Right atrium auricular region (tissue), 2 donors: ENCODE measurements around the gene PTGER4. TPM values are rescaled to one million over a fixed set of nuclear protein-coding genes. Genes with fewer than 3 reads are reported as not detected.
"Not testable (repeated sequence)": the region's sequence is repeated elsewhere in the genome, so short reads cannot be mapped to it uniquely, and the experiment has no call there.

Experiments used
- DNase-seq: peaks from one replicate; pipeline ENCODE4 v3.0.0-alpha.2; 2019; ENCODE audit warnings: low spot score
- H3K27ac ChIP-seq, 2 donors: fragments of 200-600 bp; sonication (generic); 1 replicate in 1 of 2; 2 replicates in 1 of 2; pipeline ENCODE4 v1.5.1; 2016 to 2019
- H3K27me3 ChIP-seq, 2 donors: fragments of 200-600 bp; sonication (generic); one replicate each; pipeline versions ENCODE4 v1.5.1 to v1.6.0; 2017 to 2019
- H3K36me3 ChIP-seq: fragments of 200-600 bp; sonication (generic); one replicate; pipeline ENCODE4 v1.5.1; 2016
- H3K4me1 ChIP-seq, 2 donors: fragments of 200-600 bp; sonication (generic); one replicate each; pipeline versions ENCODE4 v1.5.1 to v1.6.0; 2017 to 2019
- H3K4me3 ChIP-seq, 2 donors: fragments of 200-600 bp; sonication (generic); 1 replicate in 1 of 2; 2 replicates in 1 of 2; pipeline ENCODE4 v1.5.1; 2017 to 2019; ENCODE audit warnings: mild to moderate bottlenecking in 1 of 2, moderate library complexity in 1 of 2
- H3K9me3 ChIP-seq, 2 donors: fragments of 200-600 bp; sonication (generic); one replicate each; pipeline ENCODE4 v1.5.1; 2019
- CTCF ChIP-seq, 2 donors: fragments of 200-600 bp; sonication (generic); IDR thresholded peaks; one replicate each; pipeline ENCODE4 v1.5.1; 2019; ENCODE audit warnings: antibody characterized with exemption in 2 of 2
- total RNA-seq, 2 donors: library from RNA; depleted of rRNA; stranded (reverse); fragments of >200 nt; gene quantifications; one replicate each; pipeline ENCODE4 v1.1.0, GENCODE V29; 2016

The PTGER4 gene
- total RNA-seq, 2 donors from 2014 or later, result 7.3 to 22.0 TPM

- Histone ChIP-seq H3K9me3 (peaks cover 0 to 21% of the 10 kb centered on the region in 2 donors), H3K36me3 (no peaks in the 10 kb centered on the region), H3K27me3 (no peaks in the 10 kb centered on the region), H3K4me1 (no peaks in the 10 kb centered on the region), H3K27ac (no peak overlapping the region), H3K4me3 (no peak overlapping the region)
- no peak for TF ChIP-seq CTCF (IDR thresholded peaks at IDR 0.05)
- no peak for DNase-seq
These were observed 20.5 kb downstream of the PTGER4 start for GRCh38 chr5:40700116-40700782.

GRCh38 chr5:40702027-40702426, 22.3 kb downstream of the PTGER4 start:
- H3K27ac ChIP-seq, H3K4me3 ChIP-seq, H3K4me1 ChIP-seq, H3K36me3 ChIP-seq, DNase-seq, H3K27me3 ChIP-seq: not testable (repeated sequence)
- peaks cover 0 to 27% of the 10 kb centered on the region in 2 donors for H3K9me3 ChIP-seq

DNA sequence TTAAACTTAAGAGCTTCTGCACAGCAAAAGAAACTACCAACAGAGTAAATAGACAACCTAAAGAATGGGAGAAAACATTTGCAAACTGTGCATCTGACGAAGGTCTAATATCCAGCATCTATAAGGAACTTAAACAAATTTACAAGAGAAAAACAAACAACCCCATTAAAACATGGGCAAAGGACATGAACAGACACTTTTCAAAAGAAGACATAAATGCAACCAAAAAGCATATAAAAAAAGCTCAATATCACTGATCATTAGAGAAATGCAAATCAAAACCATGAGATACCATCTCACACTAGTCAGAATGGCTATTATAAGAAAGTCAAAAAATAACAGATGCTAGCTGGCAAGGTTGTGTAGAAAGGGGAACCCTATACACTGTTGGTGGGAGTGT, 25.8 kb downstream of the PTGER4 start:
- H3K27me3 ChIP-seq, H3K27ac ChIP-seq, H3K4me3 ChIP-seq, H3K4me1 ChIP-seq, H3K36me3 ChIP-seq, DNase-seq: not testable (repeated sequence)
- peaks cover 0 to 27% of the 10 kb centered on the region in 2 donors for H3K9me3 ChIP-seq

- H3K36me3 ChIP-seq, H3K4me3 ChIP-seq, H3K27ac ChIP-seq, H3K27me3 ChIP-seq, H3K9me3 ChIP-seq, H3K4me1 ChIP-seq, DNase-seq: not testable (repeated sequence)
These were observed 30.9 kb downstream of the PTGER4 start for GRCh38 chr5:40710575-40710974.

DNA sequence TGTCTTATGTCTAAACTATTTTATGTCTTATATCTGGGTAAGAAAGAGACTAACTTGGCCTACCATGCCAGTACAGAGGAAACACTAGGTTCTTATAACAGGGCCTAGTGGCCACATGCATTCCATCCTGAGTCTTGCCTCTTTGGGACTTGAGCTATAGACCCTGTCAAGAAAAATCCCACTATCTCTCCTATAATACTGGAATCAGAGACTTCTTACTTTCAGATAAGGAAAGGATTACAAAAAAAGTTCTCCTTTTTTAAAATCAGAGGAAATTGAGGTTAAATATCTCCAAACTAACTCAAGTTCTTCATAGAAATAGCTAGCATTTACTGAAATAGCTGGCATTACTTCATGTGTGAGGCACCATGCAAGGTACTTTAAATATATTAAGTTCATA, 34.3 kb downstream of the PTGER4 start:
- Histone ChIP-seq H3K4me3 (no peak overlapping the region), H3K36me3 (peaks cover under 1% of the 10 kb centered on the region), H3K27me3 (no peaks in the 10 kb centered on the region), H3K27ac (no peak overlapping the region), H3K9me3 (no peaks in the 10 kb centered on the region), H3K4me1 (no peaks in the 10 kb centered on the region)
- TF ChIP-seq CTCF (IDR thresholded peaks at IDR 0.05), result no peak
- DNase-seq, result no peak

DNA sequence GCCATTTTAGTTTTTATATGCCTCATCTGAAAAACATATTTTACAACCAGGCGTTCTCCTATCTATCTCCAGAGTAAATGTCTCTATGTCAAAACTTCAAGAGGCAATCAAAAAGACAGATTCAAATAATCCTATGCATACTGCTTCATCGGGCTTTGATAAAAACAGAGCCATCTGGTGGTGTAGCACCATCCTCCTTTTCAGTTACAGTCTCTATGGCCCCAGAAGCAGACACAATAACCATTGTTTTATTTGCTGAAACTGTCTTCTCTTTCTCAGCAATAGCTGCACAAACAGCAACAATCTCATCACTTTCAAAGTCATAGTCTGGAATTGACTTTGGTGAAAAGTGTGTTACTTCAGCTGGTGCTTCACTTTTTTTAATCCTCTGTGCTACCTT, 36.3 kb downstream of the PTGER4 start:
- peak in 1 of 2 donors; percentile 15 for TF ChIP-seq CTCF (IDR thresholded peaks at IDR 0.05)
- H3K27me3 ChIP-seq, result no peaks in the 10 kb centered on the region
- no peak overlapping the region for H3K27ac ChIP-seq
- no peak for DNase-seq
- no peaks in the 10 kb centered on the region for H3K4me1 ChIP-seq
- H3K9me3 ChIP-seq, result no peaks in the 10 kb centered on the region
- no peak overlapping the region for H3K4me3 ChIP-seq
- H3K36me3 ChIP-seq, result peaks cover 6% of the 10 kb centered on the region

DNA sequence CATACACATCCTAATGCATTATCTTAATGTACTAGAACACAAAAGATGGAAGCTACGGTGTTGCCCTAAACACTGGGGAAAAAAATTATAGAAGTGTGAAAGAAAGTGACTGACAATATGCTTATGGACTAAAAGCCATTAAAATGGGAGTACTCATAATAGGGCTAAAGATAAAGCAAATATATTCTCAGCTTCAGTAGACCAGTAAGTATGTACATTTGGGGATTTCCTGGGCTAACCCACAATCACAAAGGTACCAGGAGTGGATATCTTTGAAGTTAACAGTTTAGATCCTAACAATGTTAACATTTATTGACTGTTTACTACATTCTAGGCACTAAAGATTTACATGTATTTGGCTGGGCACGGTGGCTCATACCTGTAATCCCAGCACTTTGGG, 36.9 kb downstream of the PTGER4 start:
- Histone ChIP-seq H3K9me3 (no peaks in the 10 kb centered on the region), H3K27ac (no peak overlapping the region), H3K4me1 (no peaks in the 10 kb centered on the region), H3K27me3 (no peaks in the 10 kb centered on the region), H3K4me3 (no peak overlapping the region), H3K36me3 (peaks cover 8% of the 10 kb centered on the region)
- TF ChIP-seq CTCF (IDR thresholded peaks at IDR 0.05), result no peak
- no peak for DNase-seq
